Measurements from ENCODE around the gene GFPT2. TPM values are rescaled to one million over a fixed set of nuclear protein-coding genes. Genes with fewer than 3 reads are reported as not detected.
A peak's percentile ranks its signal among the peaks of the same experiment; 100 is the strongest.

The GFPT2 gene
- total and polyA plus RNA-seq, 2 experiments from 2014 or later: 45.2 to 75.3 TPM

DNA sequence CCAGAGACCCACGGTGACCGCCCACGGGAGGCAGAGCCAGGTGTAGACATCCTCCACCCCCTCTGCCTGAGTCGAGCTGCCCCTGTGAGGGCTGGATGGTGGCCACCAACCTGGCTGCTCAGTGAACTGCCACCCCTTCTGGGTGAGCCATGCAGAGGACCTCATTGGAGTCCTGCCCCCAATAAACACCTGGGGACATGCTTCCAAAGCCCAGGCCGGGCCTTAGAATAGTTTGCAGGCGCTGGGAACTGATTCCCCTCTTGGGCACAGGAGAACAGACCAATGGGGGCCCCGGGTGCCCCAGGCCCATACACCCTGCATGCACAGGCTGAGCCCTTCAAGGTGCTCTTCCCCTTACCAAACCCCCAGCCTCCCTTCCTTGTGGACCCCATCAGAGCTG is 38.1 kb upstream of the GFPT2 start:
- in situ Hi-C loops (cut with MboI): no loop called here
- Histone ChIP-seq H3K4me3 (no peak overlapping the region), H3K4me2 (ENCODE audit: unreplicated experiment) (no peak overlapping the region), H3F3A (ENCODE audit: insufficient read depth) (no peaks in the 10 kb centered on the region), H2AFZ (no peak overlapping the region), H3K27me3 (replicated peaks; ENCODE audit: insufficient read depth) (0 out of 2 replicates have a peak, but pooled peaks cover 4% of the 10 kb centered on the region), H3K36me3 (ENCODE audit: low read depth) (no peaks in the 10 kb centered on the region), H3K4me1 (ENCODE audit: insufficient read depth) (no peaks in the 10 kb centered on the region), H3K9me2 (ENCODE audit: insufficient read depth) (no peaks in the 10 kb centered on the region), H3K79me2 (ENCODE audit: insufficient read depth) (no peaks in the 10 kb centered on the region), H3K27ac (no peak overlapping the region), H3K9me3 (ENCODE audit: low read depth) (no peaks in the 10 kb centered on the region), H3K9ac (no peak overlapping the region), H4K20me1 (ENCODE audit: insufficient read depth) (no peaks in the 10 kb centered on the region)
- TF ChIP-seq EZH2phosphoT487 (IDR thresholded peaks at IDR 0.05; ENCODE audit: insufficient read depth, low read depth) (no peak), EZH2 (IDR thresholded peaks at IDR 0.05; ENCODE audit: insufficient read depth, poor library complexity, severe bottlenecking) (no peak)
- WGBS, 2 experiments (ENCODE audit: low coverage in 1 of 2, low lambda C conversion rate in 2 of 2, missing lambda C conversion rate in 2 of 2): 73 to 76% methylated on average over 7 of the region's 7 CpGs
- DNase-seq: no peak

DNA sequence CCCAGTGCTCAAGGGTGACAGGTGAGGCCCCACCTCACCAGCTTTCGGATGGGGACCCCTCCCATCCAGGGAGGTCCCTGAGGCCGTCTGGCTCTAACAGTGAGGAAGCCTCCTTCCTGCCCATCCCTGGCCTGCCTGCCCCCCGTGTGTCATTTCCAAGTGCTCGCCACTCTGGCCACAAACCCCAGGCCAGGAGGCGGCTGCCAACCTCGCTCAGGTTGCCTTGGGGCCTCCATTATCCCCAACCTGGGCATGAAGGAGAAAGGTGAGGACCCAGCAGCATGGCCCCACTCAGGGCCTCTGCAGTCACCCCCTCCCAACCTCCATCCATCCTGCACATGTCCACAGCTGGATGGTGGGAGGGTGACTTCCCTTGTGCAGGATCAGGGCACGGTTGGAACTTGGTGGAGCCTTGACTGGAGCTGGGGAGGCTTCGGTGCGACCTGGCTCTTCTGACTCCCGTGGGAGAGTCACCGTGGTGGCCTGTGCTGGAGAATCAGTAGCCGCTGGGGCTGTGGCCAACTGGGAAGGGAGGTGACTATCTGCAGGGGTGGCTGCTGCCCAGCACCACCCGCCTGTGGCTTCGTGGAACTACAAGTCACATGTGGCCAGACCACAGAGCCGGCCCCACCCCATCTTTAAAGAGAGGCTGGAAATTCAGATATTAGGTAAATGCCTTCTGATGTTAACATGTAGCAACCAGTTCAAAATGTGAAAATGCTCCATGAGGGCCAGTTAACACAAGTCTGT is 37.5 kb upstream of the GFPT2 start:
- H3F3A ChIP-seq (ENCODE audit: insufficient read depth): no peaks in the 10 kb centered on the region
- H3K27ac ChIP-seq: no peak overlapping the region
- no peak overlapping the region for H3K4me2 ChIP-seq (ENCODE audit: unreplicated experiment)
- no peaks in the 10 kb centered on the region for H3K4me1 ChIP-seq (ENCODE audit: insufficient read depth)
- H3K9me3 ChIP-seq (ENCODE audit: low read depth): no peaks in the 10 kb centered on the region
- no peaks in the 10 kb centered on the region for H3K9me2 ChIP-seq (ENCODE audit: insufficient read depth)
- 0 out of 2 replicates have a peak, but pooled peaks cover under 1% of the 10 kb centered on the region for H3K27me3 ChIP-seq (replicated peaks; ENCODE audit: insufficient read depth)
- no peaks in the 10 kb centered on the region for H3K79me2 ChIP-seq (ENCODE audit: insufficient read depth)
- H2AFZ ChIP-seq: no peak overlapping the region
- TF ChIP-seq EZH2 (IDR thresholded peaks at IDR 0.05; ENCODE audit: insufficient read depth, poor library complexity, severe bottlenecking) (no peak), EZH2phosphoT487 (IDR thresholded peaks at IDR 0.05; ENCODE audit: insufficient read depth, low read depth) (no peak)
- no peak overlapping the region for H3K4me3 ChIP-seq
- DNase-seq: peak; percentile 37
- no peak overlapping the region for H3K9ac ChIP-seq
- in situ Hi-C loops (cut with MboI): no loop called here
- H3K36me3 ChIP-seq (ENCODE audit: low read depth): no peaks in the 10 kb centered on the region
- H4K20me1 ChIP-seq (ENCODE audit: insufficient read depth): no peaks in the 10 kb centered on the region
- 70 to 73% methylated on average over 15 of the region's 15 CpGs for WGBS, 2 experiments (ENCODE audit: low coverage in 1 of 2, low lambda C conversion rate in 2 of 2, missing lambda C conversion rate in 2 of 2)

DNA sequence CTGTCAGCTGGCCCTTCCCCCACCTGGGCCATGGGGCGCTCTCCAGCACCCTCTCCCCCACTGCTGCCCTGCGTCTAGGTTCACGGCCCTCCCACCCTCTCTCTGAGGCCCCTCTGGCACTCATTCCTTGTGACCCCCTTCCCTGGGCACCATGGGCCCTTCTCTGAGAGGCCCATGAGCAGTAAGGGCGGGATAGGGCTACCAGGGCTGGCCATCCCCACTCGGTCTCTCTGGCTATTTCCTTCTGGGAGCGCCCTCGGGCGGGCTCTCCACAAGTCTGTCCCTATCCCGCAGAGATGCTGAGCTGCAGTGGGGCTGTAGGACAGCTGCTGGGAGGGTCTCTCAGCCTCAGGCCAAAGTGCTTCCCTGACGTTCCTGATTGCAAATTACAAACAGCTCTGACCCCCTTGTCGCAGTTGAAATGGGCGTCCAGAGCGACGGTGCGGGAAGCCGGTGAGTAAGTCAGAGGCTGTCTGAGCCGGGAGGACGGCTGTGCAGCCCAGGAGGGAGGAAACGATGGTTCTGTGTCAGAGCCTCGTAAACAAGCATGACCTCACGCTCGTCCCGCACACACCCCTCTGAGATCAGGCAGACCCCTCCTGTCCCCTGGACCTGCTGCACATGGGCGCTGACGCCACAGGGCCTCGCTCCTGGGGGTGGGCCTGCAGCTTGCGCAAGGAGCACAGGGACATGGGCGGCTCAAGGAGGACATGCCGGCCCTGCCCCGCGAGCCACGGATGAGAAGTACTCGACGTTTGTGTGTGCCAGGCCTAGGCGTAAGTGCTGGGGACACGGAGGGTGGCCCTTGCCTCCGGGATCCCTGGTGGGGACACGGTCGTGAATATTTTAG is 36.3 kb upstream of the GFPT2 start:
- Histone ChIP-seq H2AFZ (no peak overlapping the region), H3F3A (ENCODE audit: insufficient read depth) (no peaks in the 10 kb centered on the region), H4K20me1 (ENCODE audit: insufficient read depth) (no peaks in the 10 kb centered on the region), H3K4me1 (ENCODE audit: insufficient read depth) (no peaks in the 10 kb centered on the region), H3K9ac (no peak overlapping the region), H3K36me3 (ENCODE audit: low read depth) (no peaks in the 10 kb centered on the region), H3K27ac (no peak overlapping the region), H3K9me3 (ENCODE audit: low read depth) (no peaks in the 10 kb centered on the region), H3K27me3 (replicated peaks; ENCODE audit: insufficient read depth) (no peaks in the 10 kb centered on the region), H3K4me3 (no peak overlapping the region), H3K4me2 (ENCODE audit: unreplicated experiment) (no peak overlapping the region), H3K9me2 (ENCODE audit: insufficient read depth) (no peaks in the 10 kb centered on the region), H3K79me2 (ENCODE audit: insufficient read depth) (no peaks in the 10 kb centered on the region)
- no peak for TF ChIP-seq EZH2phosphoT487 (IDR thresholded peaks at IDR 0.05; ENCODE audit: insufficient read depth, low read depth)
- peak; percentile 17 for DNase-seq
- WGBS, 2 experiments (ENCODE audit: low coverage in 1 of 2, low lambda C conversion rate in 2 of 2, missing lambda C conversion rate in 2 of 2): 51 to 55% methylated on average over 36 to 39 of the region's 39 CpGs
- in situ Hi-C loops (cut with MboI): no loop called here

DNA sequence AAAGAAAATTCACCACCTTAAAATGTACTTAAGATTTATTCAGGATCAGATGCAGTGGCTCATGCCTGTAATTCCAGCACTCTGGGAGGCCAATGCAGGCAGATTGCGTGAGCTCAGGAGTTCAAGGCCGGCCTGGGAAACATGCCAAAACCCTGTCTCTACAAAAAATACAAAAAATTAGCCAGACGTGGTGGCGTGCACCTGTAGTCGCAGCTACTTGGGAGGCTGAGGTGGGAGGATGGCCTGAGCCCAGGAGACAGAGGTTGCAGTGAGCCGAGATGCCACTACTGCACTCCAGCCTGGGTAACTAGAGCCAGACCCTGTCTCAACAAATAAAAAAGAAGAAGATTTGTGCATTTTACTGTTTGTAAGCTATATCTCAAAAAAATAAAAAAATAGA is 34.7 kb upstream of the GFPT2 start:
- no peak overlapping the region for H3K4me3 ChIP-seq
- no peaks in the 10 kb centered on the region for H3K79me2 ChIP-seq (ENCODE audit: insufficient read depth)
- no peak overlapping the region for H3K4me2 ChIP-seq (ENCODE audit: unreplicated experiment)
- H3K9me2 ChIP-seq (ENCODE audit: insufficient read depth): no peaks in the 10 kb centered on the region
- no peaks in the 10 kb centered on the region for H3K36me3 ChIP-seq (ENCODE audit: low read depth)
- TF ChIP-seq EZH2 (IDR thresholded peaks at IDR 0.05; ENCODE audit: insufficient read depth, poor library complexity, severe bottlenecking) (no peak), EZH2phosphoT487 (IDR thresholded peaks at IDR 0.05; ENCODE audit: insufficient read depth, low read depth) (no peak)
- WGBS, 2 experiments (ENCODE audit: low coverage in 1 of 2, low lambda C conversion rate in 2 of 2, missing lambda C conversion rate in 2 of 2): 62 to 71% methylated on average over 6 of the region's 6 CpGs
- no peak for DNase-seq
- no peaks in the 10 kb centered on the region for H4K20me1 ChIP-seq (ENCODE audit: insufficient read depth)
- H3K9me3 ChIP-seq (ENCODE audit: low read depth): no peaks in the 10 kb centered on the region
- no peaks in the 10 kb centered on the region for H3K27me3 ChIP-seq (replicated peaks; ENCODE audit: insufficient read depth)
- in situ Hi-C loops (cut with MboI): no loop called here
- no peaks in the 10 kb centered on the region for H3K4me1 ChIP-seq (ENCODE audit: insufficient read depth)
- no peaks in the 10 kb centered on the region for H3F3A ChIP-seq (ENCODE audit: insufficient read depth)
- no peak overlapping the region for H2AFZ ChIP-seq
- H3K27ac ChIP-seq: no peak overlapping the region
- no peak overlapping the region for H3K9ac ChIP-seq
